DMS 273 treated with DMSO at 0.1 percent for 48 hours (cell line): ENCODE data around the gene COL16A1.
A peak's percentile ranks its signal among the peaks of the same experiment; 100 is the strongest.
"Not testable (repeated sequence)": the region's sequence is repeated elsewhere in the genome, so short reads cannot be mapped to it uniquely, and the experiment has no call there.

ENCODE experiments used
- DNase-seq: peaks from one replicate; lab custom pipeline; 2025; lab: John Stamatoyannopoulos, UW

Gene COL16A1

DNA sequence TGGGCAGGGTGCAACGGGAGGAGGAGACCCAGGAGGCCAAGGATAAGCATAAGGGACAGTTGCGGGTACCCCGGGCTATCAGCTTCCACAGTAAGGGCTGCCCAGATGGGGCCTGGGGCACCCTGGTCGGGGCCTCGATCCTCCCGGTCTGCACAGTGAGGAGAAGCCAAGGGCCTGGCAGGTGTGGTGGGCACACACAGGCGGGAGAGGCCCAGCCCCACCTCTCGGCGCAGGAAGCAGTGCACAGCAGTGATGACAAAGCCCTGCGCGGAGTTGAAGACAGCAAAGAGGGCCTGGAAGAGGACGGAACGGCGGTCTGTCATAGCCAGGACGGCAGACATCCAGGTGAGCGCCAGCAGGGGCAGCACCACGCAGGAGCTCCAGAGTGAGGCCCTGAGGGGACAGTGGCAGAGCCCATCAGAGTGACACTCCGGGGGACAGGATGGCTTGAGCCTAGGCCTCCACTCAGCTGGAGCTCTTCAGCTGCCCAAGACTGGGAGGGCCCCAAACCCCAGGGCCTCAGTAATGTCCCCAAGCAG is 29.0 kb upstream of the COL16A1 start:
- DNase-seq = no peak

DNA sequence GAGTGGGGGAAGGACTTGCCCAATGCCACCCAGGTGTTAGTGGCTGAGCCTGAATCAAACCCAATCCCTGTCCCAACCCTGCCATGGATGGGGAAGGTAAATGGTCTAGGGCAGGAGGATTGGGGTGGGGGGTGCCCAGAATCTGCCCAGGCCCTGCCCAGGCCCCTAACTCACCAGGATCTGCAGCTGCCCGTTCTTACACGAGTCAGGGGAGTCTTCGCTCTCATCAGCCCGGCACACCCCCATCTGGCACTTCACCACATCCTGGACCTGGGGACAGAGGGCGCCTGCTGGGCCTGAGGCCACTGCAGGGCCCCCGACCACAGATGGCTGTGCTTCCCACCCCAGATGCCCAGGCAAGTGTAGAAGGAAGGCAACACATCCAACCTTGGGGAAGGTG is 28.5 kb upstream of the COL16A1 start:
- no peak for DNase-seq

DNA sequence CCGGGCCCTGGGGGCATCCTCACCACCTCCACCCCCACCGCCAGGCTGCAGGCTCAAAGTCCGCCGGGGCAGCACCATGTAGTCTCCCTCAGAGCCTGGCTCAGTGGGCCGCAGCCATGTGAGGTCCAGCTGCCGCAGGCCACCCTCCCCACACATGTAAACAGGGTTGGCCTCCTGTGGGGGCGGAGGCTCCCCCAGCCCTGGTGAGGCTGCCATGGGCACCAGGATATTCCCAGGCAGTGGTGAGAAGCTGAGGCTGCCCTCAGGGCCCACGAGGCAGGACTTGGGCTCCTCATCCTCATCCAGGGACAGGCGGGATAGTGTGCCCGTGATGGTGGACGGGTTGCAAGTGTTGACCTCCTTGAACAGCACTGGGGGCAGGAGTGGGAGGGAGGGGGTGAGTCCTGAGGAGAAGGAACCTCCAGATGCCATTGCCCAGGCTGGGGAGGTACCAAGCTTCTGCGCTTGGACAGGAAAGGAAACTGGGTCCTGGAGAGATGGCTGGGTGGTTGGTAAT is 27.3 kb upstream of the COL16A1 start:
- DNase-seq = no peak

DNA sequence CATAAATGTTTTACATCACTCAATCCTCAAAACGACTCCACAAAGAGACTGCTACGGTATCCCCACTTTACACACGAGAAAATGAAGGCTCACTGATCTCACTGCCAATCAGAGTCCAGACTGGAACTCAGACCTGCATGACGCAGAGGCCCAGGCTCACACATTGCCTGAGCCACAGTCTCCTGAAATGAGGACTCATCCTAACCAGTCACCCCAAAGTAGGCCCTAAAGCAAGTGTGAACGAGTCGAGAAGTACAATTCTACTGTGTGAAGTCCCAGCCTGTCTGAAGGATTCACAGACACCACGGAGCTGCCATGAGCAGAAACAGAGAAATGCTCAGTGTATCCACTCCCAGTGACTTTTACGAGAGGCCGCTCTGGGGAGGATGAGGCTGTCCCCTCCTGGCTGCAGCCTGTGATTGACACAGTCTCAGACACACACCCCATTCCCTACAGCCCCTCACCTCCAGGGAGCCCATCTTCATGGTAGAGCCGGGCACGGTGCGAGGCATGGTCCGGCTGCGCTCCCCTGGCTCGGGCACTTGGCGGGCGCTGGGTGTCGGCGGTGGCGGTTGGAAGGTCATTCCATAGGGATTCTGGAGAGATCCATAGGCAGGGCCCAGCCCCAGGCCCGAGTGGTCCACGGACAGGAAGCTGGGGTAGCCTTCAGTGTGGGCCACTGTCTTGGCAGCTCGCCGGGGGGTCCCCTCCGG is 26.7 kb upstream of the COL16A1 start:
- no peak for DNase-seq

DNA sequence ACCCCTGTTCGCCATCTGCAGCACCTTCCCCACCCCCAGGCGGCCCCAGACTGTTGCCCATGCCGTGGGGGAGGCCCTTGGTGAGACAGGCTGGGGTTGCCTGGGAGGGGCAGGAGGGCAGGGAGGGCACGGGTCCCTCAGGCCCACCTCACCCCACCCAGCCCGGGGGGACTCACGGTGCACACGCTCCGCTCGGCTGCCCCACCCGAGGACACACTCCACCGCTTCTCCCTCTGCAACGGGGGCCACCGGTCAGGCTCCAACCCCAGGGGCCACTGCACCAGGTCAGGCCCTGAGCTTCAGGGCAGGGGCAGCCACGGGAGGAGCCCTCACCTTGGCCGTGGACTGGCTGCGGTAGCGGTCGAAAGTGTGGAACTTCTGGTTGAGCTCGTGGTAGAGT is 24.0 kb upstream of the COL16A1 start:
- DNase-seq = no peak

DNA sequence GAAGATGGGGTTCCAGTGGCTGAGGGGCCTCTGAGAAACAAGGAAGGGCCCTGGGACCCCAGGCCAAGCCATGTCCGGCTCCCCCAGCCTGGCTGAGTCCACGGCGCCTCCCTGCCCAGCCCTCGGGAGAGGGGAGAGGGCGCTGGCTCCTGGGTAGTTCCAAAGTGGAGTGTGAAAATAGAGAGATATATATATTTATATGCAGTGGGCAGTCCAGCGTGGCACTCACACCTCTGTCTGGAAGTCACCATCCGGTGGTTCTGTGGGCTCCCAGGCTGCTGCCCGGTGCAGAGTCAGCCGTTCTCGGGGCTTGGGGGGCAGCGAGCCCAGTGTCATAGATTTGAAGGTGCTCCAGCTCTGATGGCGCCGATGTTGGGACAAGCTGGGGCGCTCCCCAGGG is 23.4 kb upstream of the COL16A1 start:
- DNase-seq = no peak

DNA sequence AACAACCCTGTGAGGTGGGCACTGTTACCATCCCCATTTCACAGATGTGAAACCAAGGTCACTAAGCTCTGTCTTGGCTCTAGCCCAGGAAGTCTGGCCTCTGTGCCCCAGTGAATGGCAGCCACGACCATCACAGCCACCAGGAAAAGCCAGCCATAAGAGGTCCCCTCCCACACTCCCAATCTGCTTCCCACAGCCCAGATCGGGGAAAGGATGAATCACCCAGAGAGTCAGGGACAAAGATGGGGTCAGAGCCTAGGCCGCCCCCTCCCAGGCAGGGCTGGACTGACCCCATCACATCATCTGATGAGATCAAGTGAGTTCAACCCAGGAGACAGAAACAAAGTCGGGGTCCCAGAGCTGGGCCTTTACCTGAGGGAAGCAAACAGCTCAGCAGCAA is 22.9 kb upstream of the COL16A1 start:
- DNase-seq = no peak

DNA sequence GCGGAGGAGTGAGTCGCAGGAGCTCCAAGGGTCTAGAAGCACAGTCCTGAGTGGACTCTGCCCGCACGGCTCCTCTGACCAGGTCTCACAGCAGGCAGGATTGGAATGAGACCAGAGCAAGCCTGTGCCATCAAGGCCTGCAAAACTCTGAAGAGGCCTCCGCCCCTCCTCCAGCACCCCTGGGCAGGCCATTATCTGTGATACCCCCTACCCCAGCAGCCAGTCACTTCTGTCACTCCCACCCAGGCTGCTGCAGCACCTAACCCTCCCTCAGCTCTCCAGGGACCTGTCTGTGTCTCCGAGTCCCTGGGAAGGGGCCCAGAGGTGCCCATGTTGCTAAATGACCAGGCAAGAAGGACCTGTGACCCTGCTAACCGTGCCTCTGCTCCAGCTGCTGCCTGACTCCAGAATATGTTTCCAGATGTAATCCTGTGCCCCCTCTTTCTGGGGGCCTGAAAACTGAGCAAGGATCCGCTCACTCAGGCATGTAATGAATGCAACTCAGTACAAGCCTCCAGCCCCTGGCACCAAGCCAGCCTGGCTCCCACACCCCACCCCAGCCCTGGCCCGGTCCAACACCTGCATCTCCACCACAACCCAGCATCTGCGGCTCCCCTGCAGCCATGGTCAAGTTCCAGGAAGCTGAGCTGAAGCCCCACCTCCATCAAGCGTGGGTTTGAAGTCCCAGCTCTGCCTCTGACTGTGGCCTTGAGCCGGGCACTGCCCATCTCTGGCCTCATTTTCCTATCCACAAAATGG is 22.1 kb upstream of the COL16A1 start:
- peak; percentile 14 for DNase-seq

DNA sequence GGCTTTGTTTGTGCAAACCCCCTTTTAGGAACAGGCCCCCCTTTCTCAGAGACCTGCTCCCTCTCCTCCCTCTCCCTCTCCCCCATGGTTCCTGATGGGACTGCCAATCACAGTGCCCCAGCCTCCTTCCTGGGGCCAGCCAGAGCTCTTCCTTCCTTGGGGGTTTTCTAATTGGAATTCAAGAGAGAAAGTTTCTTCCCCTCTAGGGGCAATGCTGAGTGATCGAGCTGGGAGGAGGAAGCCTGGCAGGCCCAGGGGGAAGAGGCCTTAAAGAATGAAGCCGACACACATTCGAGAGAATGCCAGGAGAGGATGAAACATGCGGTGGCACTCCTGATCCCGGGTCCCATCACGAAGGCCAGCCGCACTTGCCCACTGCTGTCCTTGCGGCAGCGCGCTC is 21.3 kb upstream of the COL16A1 start:
- DNase-seq = no peak

DNA sequence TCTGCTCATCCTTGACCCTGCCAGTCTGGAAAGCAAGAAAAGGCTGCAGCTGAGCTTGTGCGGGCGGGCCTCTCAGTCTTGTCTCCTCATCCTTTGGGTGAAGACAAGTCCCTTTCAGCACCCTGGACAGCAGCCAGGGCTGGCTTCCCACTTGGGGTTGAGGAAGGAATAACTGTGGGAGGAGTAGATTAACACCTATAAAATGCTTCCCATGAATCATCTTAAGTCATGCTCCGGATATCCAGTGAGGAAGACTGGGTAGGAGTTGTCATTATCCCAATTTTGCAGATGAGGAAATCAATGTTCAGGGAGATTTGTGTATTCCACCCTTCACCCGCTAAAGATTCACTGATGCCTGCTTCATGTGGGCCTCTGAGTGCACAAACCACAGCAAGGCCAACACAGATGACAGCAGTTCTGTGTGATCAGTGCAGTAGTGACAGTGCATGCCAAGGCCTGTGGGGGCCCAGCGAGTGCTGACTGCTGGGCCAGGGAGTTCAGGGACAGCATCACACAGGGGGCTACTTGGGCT is 20.1 kb upstream of the COL16A1 start:
- DNase-seq = no peak

DNA sequence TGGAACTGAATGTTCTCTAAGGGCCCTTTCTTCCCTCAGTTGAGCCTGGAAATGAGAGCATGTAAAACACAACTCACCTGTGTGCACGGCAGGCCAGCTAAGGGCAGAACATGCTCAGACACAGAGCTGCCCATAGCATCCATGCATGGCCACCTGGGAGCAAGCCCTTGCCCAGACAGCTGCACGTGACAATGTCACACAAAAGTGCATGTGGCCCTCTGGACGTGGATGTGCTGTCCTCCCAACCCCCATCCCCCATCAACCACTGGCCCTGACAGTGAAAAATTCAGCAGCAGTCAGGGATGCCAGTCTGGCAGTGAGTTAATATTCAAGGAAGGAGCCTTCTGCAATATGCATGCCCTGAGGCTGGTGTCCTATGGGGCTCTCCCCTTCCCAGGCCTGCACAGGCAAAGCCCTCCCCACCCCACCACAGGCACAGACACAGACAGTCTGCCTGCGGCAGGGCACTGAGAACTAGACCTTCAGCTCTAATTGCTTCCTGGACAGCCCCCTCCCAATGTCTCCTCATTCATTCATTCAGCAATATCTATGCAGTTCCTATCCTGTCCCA is 14.6 kb upstream of the COL16A1 start:
- DNase-seq = no peak

DNA sequence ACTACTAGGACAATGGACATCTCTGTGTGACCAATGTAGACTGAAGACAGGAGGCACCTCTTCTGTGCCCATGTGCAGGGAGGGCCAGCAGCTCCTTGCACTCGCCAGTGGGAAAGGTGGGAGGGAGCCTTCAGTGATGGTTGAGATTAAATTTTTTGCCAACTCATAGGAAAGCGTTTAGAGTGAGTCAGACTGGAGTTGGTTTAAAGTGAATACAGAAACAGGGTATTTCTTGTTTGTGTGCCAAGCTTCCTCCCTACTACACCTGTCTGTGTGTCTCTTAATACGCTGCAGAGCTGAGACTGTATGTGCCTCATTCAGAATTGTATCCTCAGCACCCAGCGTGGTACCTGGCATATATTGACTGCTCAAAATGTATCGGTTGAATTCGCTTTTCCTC is 13.5 kb upstream of the COL16A1 start:
- DNase-seq = no peak

DNA sequence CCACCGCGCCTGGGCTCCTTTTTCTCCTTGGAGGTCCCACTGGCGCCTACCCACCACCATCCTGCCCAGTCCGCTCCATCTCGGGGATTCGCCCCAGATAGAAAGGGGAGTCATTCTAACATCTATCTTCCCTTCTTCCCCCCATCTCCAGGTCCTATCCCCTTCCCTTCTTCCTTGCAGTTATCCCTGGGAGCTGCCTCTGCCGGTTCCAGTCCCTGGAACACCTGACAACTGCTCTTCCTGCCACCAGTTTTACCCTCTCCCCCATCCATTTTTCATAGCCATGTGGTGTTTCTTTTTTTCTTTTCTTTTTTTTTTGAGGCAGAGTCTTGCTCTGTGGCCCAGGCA is 12.0 kb upstream of the COL16A1 start:
- no peak for DNase-seq

DNA sequence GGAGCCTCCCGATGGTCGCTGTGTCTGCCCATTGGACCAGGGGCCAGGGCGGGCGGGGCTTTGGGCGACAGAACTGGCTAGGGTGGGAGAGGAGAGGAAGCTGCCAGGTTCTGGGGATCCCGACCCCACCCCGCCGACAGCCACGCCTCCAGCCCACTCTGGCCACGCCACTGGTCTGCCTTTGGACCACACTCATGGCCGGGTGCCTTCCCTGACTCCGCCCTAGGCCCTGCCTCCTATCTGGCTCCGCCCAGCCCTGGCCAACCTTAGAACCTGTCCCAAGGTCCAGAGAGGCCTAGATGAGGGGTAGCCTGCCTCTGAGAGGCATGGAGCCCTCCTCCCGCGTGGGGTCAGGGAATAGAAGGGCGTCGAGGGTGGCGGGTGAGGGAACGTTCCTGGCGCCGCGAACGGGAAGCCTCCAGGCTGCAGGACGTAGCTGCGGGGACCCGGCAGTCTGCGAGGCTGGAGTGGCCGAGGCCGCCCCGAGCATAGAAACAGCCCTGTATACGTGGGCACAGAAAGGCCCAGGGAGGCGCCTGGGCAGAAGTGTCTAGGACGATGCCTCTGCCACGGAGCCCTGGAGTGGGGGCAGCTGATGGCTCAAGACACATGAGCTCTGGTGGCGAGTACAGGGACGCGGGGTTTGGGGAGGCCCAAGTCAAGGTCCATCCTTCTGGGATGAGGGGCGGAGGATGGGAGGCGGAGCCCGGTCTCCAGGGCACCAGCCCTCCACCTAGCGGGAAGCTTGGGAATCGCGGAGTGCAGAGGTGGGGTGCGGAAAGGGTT is 11.5 kb upstream of the COL16A1 start:
- no peak for DNase-seq

DNA sequence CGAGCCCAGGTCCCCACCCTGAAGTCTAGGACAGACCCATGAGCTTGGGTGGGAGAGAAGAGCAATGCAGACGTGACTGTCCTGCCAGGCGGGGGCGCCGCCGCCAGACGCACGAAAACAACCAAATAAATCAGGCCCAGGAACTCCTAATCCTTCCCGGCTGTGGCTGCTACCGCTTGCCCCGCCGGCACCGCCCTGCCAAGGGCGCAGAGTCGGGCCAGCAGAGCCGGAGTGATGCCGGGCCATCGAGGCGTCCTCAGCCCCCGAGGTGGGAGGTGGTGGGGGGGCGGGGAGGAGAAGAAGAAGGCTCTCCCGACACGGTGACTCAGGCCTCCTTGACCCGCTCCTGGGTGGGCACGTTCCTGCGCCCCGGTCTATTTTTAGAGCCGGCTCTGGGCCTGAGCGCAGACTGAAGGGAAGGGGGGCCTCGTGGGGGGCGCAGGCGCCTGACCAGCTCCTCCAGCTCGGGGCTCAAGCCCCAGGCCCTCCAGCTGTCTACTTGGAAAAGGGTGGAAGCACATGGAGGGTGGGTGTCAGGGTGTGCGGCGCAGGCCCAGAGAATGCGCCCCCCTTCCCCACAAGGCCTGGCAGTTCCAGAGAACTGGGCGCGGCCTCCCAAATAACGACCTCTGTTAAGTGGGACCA is 10.7 kb upstream of the COL16A1 start:
- no peak for DNase-seq

DNA sequence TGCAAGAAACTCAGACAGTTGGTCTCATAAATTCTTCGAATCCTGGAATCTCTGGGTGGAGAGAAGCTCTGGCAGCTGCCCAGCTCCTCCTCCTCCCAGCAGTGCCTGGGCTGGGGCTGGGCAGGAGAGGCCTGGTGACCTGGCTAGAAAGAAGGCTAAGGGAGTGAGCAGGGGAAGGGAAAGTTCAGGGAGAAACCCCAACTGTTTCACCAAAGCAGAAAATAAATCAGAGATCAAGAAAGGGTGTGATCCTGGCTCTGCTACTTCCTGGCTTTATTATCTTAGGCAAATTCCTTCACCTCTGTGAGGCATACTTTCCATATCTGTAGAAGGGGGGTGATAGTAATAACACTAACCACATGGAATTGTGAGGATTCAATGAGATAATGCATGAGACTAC is 8.8 kb upstream of the COL16A1 start:
- no peak for DNase-seq

DNA sequence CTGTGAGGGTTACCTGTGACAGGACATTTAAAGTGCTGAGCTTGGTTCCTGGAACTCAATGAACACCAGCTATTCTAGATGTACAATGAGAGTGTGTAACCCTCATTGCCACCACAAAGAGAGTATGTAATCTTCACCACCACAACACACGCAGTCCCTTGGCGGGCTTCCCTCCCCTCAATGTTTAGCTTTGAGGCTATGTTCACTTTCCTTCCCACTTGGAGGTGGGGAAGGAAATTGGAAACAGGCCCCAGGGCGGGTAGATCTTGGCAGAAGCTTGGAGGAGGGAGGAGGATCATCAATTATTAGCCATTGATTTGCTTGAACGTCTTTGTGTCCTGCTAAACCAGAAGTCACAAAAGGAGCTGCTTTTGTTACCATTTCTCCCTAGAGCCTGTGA is 8.3 kb upstream of the COL16A1 start:
- DNase-seq = no peak

DNA sequence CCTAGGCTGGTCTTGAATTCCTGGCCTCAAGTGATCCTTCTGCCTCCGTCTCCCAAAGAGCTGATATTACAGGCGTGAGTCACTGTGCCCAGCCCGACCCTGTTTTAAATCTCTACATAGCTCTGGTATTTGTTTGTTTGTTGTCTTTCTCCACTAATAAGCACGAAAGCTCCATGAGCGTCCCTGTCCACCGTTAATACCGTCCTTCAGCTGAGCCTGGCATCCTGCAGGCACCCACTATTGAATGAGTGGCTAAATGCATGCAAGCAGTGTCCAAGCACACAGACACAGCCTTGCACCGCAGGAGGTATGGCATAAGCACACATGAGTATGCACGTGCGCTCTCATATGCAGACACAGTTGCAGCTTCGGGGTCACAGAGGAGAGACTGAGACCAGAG is 4.5 kb upstream of the COL16A1 start:
- DNase-seq = no peak

DNA sequence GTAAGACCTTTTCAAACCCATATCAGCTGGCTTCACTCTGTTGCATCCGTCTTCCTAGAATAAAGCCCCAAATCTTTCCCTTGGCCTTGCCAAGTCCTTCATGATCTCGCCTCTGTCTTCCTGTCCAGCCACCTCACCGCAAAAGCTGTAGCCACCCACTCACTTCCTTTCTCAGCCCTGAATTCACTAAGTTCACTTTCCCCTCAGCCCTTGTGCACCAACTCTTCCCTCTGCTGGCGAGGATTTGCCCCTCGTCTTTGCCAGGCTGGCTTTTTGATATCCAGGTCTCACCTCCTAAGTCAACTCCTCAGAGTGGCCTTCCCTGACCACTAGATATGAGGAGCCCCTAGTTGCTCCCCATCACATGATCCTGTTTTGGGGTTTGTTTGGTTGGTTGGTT is 3.9 kb upstream of the COL16A1 start:
- DNase-seq = no peak

DNA sequence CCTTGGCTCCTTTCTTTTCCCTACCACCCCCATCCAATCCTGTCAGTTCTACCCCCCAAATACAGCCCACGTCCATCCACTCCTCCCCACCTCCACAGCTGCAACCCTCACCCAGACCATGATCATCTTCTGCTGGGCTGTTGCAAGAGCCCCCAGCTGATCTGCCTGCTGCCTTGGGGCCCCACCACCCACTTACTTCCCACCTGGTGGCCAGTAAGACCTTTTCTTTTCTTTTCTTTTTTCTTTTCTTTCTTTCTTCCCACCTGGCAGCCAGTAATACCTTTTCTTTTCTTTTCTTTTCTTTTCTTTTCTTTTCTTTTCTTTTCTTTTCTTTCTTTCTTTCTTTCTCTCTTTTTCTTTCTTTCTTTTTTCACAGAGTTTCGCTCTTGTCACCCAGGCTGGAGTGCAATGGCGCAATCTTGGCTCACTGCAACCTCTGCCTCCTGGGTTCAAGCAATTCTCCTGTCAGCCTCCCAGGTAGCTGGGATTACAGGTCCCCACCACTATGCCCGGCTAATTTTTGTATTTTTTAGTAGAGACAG is 3.3 kb upstream of the COL16A1 start:
- not testable (repeated sequence) for DNase-seq

DNA sequence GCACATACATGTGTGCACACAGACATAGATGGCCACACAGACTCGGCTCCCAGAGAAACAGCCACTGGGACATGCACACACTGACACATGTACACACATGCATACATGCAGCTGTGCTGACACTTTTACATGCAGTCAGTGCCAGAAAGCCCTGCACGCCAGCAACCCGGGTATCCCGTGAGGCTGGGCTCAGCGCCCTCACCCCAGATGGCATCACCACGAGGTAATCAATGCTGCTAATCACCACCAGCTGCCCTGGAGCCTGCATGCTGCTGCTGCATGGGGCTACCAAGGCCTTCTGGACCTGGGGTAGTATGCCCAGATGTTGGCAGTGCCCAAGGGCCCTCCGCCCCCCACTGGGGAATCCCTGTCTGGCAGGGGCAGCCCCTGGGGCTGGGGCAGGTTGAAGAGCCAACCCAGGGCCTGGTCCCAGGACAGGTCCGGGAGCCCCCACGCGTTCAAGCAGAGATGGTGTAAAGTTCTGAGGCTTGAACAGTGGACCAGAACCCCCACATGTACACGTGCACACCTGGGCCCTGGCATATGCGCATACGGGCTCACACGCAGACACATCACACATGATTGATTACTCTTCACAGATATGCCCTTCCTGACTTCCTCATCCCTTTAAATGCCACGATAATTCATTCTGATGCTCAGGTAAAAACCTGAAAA is 2.7 kb upstream of the COL16A1 start:
- peak; percentile 72 for DNase-seq
